Lung (tissue), 12 donors: ENCODE measurements around the gene TOLLIP. TPM values are rescaled to one million over a fixed set of nuclear protein-coding genes. Genes with fewer than 3 reads are reported as not detected.

Source experiments
- ATAC-seq: fragments of 200-7000 bp; cut with Tn5 transposase; one replicate; pipeline ENCODE4 v1.9.1; 2020; ENCODE audit warnings: moderate number of reproducible peaks; ENCODE audit not compliant: insufficient read depth, low FRiP score
- DNase-seq, 3 donors: peaks; one replicate each; pipeline ENCODE4 v3.0.0-alpha.2; 2013 to 2017
- H3K27ac ChIP-seq, 2 donors: one replicate each; pipeline ENCODE4 v1.5.1; 2013; ENCODE audit warnings: mild to moderate bottlenecking in 2 of 2, moderate library complexity in 2 of 2, control low read depth in 1 of 2, inconsistent platforms in 1 of 2, low read depth in 1 of 2, low read length in 1 of 2
- H3K27me3 ChIP-seq, 3 donors: one replicate each; pipeline ENCODE4 v1.5.1; 2013; ENCODE audit warnings: low read length in 2 of 3; ENCODE audit not compliant: control insufficient read depth in 3 of 3, insufficient read depth in 3 of 3
- H3K36me3 ChIP-seq, 4 donors: one replicate each; pipeline ENCODE4 v1.5.1; 2013; ENCODE audit warnings: low read length in 4 of 4, mild to moderate bottlenecking in 1 of 4, moderate library complexity in 1 of 4; ENCODE audit not compliant: control insufficient read depth in 4 of 4, insufficient read depth in 4 of 4
- H3K4me1 ChIP-seq, 5 donors: one replicate each; pipeline ENCODE4 v1.5.1; 2013; ENCODE audit warnings: low read length in 5 of 5, mild to moderate bottlenecking in 2 of 5, moderate library complexity in 1 of 5; ENCODE audit not compliant: control insufficient read depth in 5 of 5, insufficient read depth in 5 of 5
- H3K4me3 ChIP-seq: one replicate; pipeline ENCODE4 v1.5.1; 2013; ENCODE audit warnings: mild to moderate bottlenecking, control low read depth, moderate library complexity
- H3K9ac ChIP-seq, 2 donors: one replicate each; pipeline ENCODE4 v1.5.1; 2013; ENCODE audit warnings: low read length in 2 of 2, control low read depth in 1 of 2; ENCODE audit not compliant: insufficient read depth in 1 of 2
- H3K9me3 ChIP-seq, 4 donors: one replicate each; pipeline ENCODE4 v1.5.1; 2013; ENCODE audit warnings: low read length in 3 of 4, mild to moderate bottlenecking in 1 of 4, moderate library complexity in 1 of 4; ENCODE audit not compliant: control insufficient read depth in 4 of 4, insufficient read depth in 3 of 4
- WGBS, 2 donors: extraction: QIAGEN DNeasy Blood & Tissue Kit; methylation state at CpG; one replicate each; pipeline ENCODE4 v1.1.7; 2013; 5-methylcytosine and 5-hydroxymethylcytosine counted together
- polyA plus RNA-seq, 2 donors: library from polyadenylated mRNA; stranded (reverse); fragments of 200-250 nt; gene quantifications; one replicate each; pipeline ENCODE4 v1.2.1, GENCODE V29; 2013
- total RNA-seq, 2 donors: library from RNA; depleted of rRNA in 1 of 2; stranded (reverse); fragments of >200 nt in 1 of 2; gene quantifications; one replicate each; pipeline ENCODE4 v1.2.1, GENCODE V29; 2014 to 2021
- TF ChIP-seq, protein P1 (sequence below): IDR thresholded peaks from 2 replicates; pipeline ENCODE4 v1.5.1; 2012; ENCODE audit warnings: mild to moderate bottlenecking; ENCODE audit errors: control extremely low read depth, extremely low read depth
- donor health status: control.
- donor health status: control.
- donor health status: Bipolar disorder and iron deficiency.
- donor health status: healthy.
- donor health status: DM: yes; HTN: yes; CAD: no.

TOLLIP gene
- total and polyA plus RNA-seq, 4 donors = 26.9 to 79.4 (median 43.4) TPM

- H3K27ac ChIP-seq = no peak overlapping the region
- TF ChIP-seq, protein P1, sequence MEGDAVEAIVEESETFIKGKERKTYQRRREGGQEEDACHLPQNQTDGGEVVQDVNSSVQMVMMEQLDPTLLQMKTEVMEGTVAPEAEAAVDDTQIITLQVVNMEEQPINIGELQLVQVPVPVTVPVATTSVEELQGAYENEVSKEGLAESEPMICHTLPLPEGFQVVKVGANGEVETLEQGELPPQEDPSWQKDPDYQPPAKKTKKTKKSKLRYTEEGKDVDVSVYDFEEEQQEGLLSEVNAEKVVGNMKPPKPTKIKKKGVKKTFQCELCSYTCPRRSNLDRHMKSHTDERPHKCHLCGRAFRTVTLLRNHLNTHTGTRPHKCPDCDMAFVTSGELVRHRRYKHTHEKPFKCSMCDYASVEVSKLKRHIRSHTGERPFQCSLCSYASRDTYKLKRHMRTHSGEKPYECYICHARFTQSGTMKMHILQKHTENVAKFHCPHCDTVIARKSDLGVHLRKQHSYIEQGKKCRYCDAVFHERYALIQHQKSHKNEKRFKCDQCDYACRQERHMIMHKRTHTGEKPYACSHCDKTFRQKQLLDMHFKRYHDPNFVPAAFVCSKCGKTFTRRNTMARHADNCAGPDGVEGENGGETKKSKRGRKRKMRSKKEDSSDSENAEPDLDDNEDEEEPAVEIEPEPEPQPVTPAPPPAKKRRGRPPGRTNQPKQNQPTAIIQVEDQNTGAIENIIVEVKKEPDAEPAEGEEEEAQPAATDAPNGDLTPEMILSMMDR = no peak
- H3K9me3 ChIP-seq = no peaks in the 10 kb centered on the region
- H3K4me1 ChIP-seq = no peaks in the 10 kb centered on the region
- no peak for DNase-seq
- WGBS, 2 donors = 91 to 98% methylated on average over 18 of the region's 18 CpGs
- no peak overlapping the region for H3K4me3 ChIP-seq
- no peak for ATAC-seq
- H3K9ac ChIP-seq = no peak overlapping the region
- peaks cover 0 to 54% (median 2%) of the 10 kb centered on the region in 4 donors for H3K36me3 ChIP-seq
- H3K27me3 ChIP-seq = no peaks in the 10 kb centered on the region
Observed at GRCh38 chr11:1275021-1275420, 34.4 kb downstream of the TOLLIP start.

DNA sequence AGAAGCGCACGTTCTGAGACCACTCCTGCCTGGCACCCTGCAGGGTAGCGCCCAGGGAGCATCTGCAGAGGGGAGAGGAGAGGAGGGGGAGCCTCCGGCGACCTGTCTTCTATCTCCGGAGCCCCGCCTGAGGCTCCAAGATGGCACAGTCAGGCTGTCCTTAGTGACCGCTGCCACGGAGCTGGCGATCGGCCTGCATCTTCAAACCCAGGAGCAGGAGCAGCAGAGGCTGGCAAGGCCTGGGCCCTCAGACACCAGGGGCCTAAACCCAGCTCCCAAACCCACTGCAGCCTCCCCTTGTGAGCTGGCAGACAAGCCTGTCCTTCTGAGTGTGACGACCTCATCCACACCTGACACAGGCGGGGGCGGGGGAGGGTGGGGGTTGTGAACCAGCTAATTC lies 34.9 kb downstream of the TOLLIP start:
- H3K9me3 ChIP-seq = no peaks in the 10 kb centered on the region
- DNase-seq = no peak
- no peaks in the 10 kb centered on the region for H3K4me1 ChIP-seq
- no peak for ATAC-seq
- 90 to 93% methylated on average over 14 of the region's 14 CpGs for WGBS, 2 donors
- H3K36me3 ChIP-seq = peaks cover 0 to 51% (median 2%) of the 10 kb centered on the region in 4 donors
- no peak overlapping the region for H3K9ac ChIP-seq
- H3K27ac ChIP-seq = no peak overlapping the region
- TF ChIP-seq, protein P1 = no peak
- no peak overlapping the region for H3K4me3 ChIP-seq
- H3K27me3 ChIP-seq = no peaks in the 10 kb centered on the region

GRCh38 chr11:1272531-1272930 lies 36.9 kb downstream of the TOLLIP start:
- Histone ChIP-seq H3K4me1 (no peaks in the 10 kb centered on the region), H3K9ac (no peak overlapping the region), H3K4me3 (no peak overlapping the region), H3K36me3 (peaks cover 0 to 34% (median 2%) of the 10 kb centered on the region in 4 donors), H3K27me3 (no peaks in the 10 kb centered on the region), H3K9me3 (no peaks in the 10 kb centered on the region), H3K27ac (no peak overlapping the region)
- no peak for DNase-seq
- TF ChIP-seq, protein P1 = no peak
- WGBS, 2 donors = 95 to 96% methylated on average over 30 of the region's 30 CpGs
- no peak for ATAC-seq

GRCh38 chr11:1271927-1272326 lies 37.5 kb downstream of the TOLLIP start:
- no peaks in the 10 kb centered on the region for H3K4me1 ChIP-seq
- H3K4me3 ChIP-seq = no peak overlapping the region
- DNase-seq = no peak

More at GRCh38 chr11:1271927-1272326, 37.5 kb downstream of the TOLLIP start:
- H3K27me3 ChIP-seq = no peaks in the 10 kb centered on the region
- ATAC-seq = no peak
- no peak overlapping the region for H3K27ac ChIP-seq
- H3K9me3 ChIP-seq = no peaks in the 10 kb centered on the region
- peaks cover 0 to 32% (median 2%) of the 10 kb centered on the region in 4 donors for H3K36me3 ChIP-seq
- WGBS, 2 donors = 86 to 92% methylated on average over 21 to 30 of the region's 30 CpGs
- no peak overlapping the region for H3K9ac ChIP-seq
- TF ChIP-seq, protein P1 = no peak
